Endothelial cell of umbilical vein (primary cell): ENCODE data around the gene REC8. TPM values are rescaled to one million over a fixed set of nuclear protein-coding genes. Genes with fewer than 3 reads are reported as not detected.

Source experiments
- BruUV-seq: library from RNA; stranded (reverse); fragments of 400-500 nt; replicated peaks from 2 replicates; lab custom pipeline; 2021; lab: Mats Ljungman, UMichigan
- CTCF ChIA-PET: fragments of 300-600, 350-600 bp; sonication (Branson Sonifier 250); formaldehyde crosslinking; loops from one replicate; lab custom pipeline; 2021; ENCODE audit warnings: antibody characterized with exemption, inconsistent platforms; lab: Charles Lee
- POLR2A ChIA-PET: fragments of 300-600, 350-600 bp; sonication (Branson Sonifier 250); formaldehyde crosslinking; loops from one replicate; lab custom pipeline; 2021; ENCODE audit warnings: antibody characterized with exemption, inconsistent platforms; lab: Charles Lee
- DNase-seq: peaks from one replicate; pipeline ENCODE4 v3.0.0-alpha.2; 2011; ENCODE audit warnings: low read depth, low spot score
- FAIRE-seq: peaks from 2 replicates; lab custom pipeline; 2011; peaks lifted over from hg19 to GRCh38; lab: Jason Lieb, UNC
- H2AFZ ChIP-seq: 2 replicates; pipeline ENCODE4 v1.6.0; 2012; ENCODE audit warnings: low read depth, low read length, control low read depth, inconsistent platforms
- H3K27ac ChIP-seq: 2 replicates; pipeline ENCODE4 v1.5.1; 2011; ENCODE audit warnings: low read depth, mild to moderate bottlenecking, control low read depth, low read length, moderate library complexity; ENCODE audit not compliant: insufficient read depth
- H3K27me3 ChIP-seq, 2 experiments: 2 replicates each; pipeline versions ENCODE4 v1.6.0 to v1.6.1; 2011; ENCODE audit warnings: low read length in 2 of 2, mixed read lengths in 1 of 2; ENCODE audit not compliant: control insufficient read depth in 2 of 2, insufficient read depth in 2 of 2
- H3K36me3 ChIP-seq, 2 experiments: 2 replicates in 1 of 2; 3 replicates in 1 of 2; pipeline ENCODE4 v1.5.1; 2011; ENCODE audit warnings: low read length in 2 of 2, mild to moderate bottlenecking in 1 of 2, moderate library complexity in 1 of 2; ENCODE audit not compliant: control insufficient read depth in 2 of 2, insufficient read depth in 2 of 2; ENCODE audit errors: extremely low read depth in 1 of 2
- H3K4me1 ChIP-seq: 3 replicates; pipeline ENCODE4 v1.5.1; 2011; ENCODE audit warnings: mild to moderate bottlenecking, low read length; ENCODE audit not compliant: control insufficient read depth, insufficient read depth; ENCODE audit errors: extremely low read depth
- H3K4me2 ChIP-seq: 2 replicates; pipeline ENCODE4 v1.6.1; 2011; ENCODE audit warnings: low read length, control low read depth, mixed read lengths; ENCODE audit not compliant: insufficient read depth
- H3K4me3 ChIP-seq, 3 experiments: fragments of 200-600 bp in 1 of 3; sonication (generic), shearing (Covaris generic) in 1 of 3; replicated peaks in 1 of 3; 2 replicates each; pipeline ENCODE4 v1.5.1; 2011 to 2016; ENCODE audit warnings: control low read depth in 3 of 3, low read length in 3 of 3, mild to moderate bottlenecking in 2 of 3, inconsistent platforms in 1 of 3, low read depth in 1 of 3, moderate library complexity in 1 of 3; ENCODE audit not compliant: insufficient read depth in 1 of 3
- H3K79me2 ChIP-seq: 2 replicates; pipeline ENCODE4 v1.6.0; 2012; ENCODE audit warnings: low read length, inconsistent platforms; ENCODE audit not compliant: control insufficient read depth, insufficient read depth
- H3K9ac ChIP-seq: replicated peaks from 2 replicates; pipeline ENCODE3; 2011; ENCODE audit warnings: low read length, control low read depth; ENCODE audit not compliant: insufficient read depth; ENCODE audit errors: extremely low read depth
- H3K9me1 ChIP-seq: replicated peaks from 3 replicates; pipeline ENCODE4 v1.6.0; 2011; ENCODE audit warnings: mild to moderate bottlenecking, low read length; ENCODE audit not compliant: control insufficient read depth, insufficient read depth; ENCODE audit errors: extremely low read depth
- H3K9me3 ChIP-seq: replicated peaks from 2 replicates; pipeline ENCODE4 v1.5.1; 2012; ENCODE audit warnings: low read length, inconsistent platforms; ENCODE audit not compliant: control insufficient read depth, insufficient read depth
- H4K20me1 ChIP-seq: replicated peaks from 2 replicates; pipeline ENCODE3; 2011; ENCODE audit warnings: mild to moderate bottlenecking, low read length; ENCODE audit not compliant: control insufficient read depth, insufficient read depth; ENCODE audit errors: extremely low read depth
- CTCF ChIP-seq, 2 donors: IDR thresholded peaks; 1 replicate in 1 of 2; 2 replicates in 1 of 2; pipeline ENCODE4 v1.5.1; 2011; ENCODE audit warnings: low read length in 2 of 2, mild to moderate bottlenecking in 2 of 2, moderate library complexity in 2 of 2, control low read depth in 1 of 2, inconsistent platforms in 1 of 2, low read depth in 1 of 2; ENCODE audit not compliant: insufficient read depth in 1 of 2; ENCODE audit errors: extremely low read depth in 1 of 2
- EZH2 ChIP-seq: IDR thresholded peaks from 2 replicates; pipeline ENCODE4 v1.6.1; 2012; ENCODE audit warnings: borderline replicate concordance, low read depth, mild to moderate bottlenecking, moderate library complexity, low read length, inconsistent platforms; ENCODE audit not compliant: severe bottlenecking
- FOS ChIP-seq: IDR thresholded peaks from 2 replicates; pipeline ENCODE4 v1.6.1; 2011; ENCODE audit warnings: mild to moderate bottlenecking, low read length, moderate library complexity, borderline replicate concordance; ENCODE audit not compliant: insufficient read depth
- GATA2 ChIP-seq: IDR thresholded peaks from 2 replicates; pipeline ENCODE4 v1.7.0; 2011; ENCODE audit warnings: low read depth, mild to moderate bottlenecking, moderate library complexity, mixed read lengths, low read length; ENCODE audit not compliant: insufficient read length, insufficient read depth
- JUN ChIP-seq: IDR thresholded peaks from 2 replicates; pipeline ENCODE4 v1.6.1; 2011; ENCODE audit warnings: borderline replicate concordance, low read depth; ENCODE audit not compliant: insufficient read length, insufficient read depth
- MAX ChIP-seq: IDR thresholded peaks from 2 replicates; pipeline ENCODE4 v1.6.1; 2011; ENCODE audit not compliant: insufficient read depth, insufficient read length
- MYC ChIP-seq: IDR thresholded peaks from one replicate; pipeline ENCODE4 v1.6.1; 2011; ENCODE audit warnings: mild to moderate bottlenecking, low read depth, low read length
- POLR2A ChIP-seq: IDR thresholded peaks from 2 replicates; pipeline ENCODE4 v1.6.1; 2012; ENCODE audit warnings: low read depth, mild to moderate bottlenecking, control low read depth, low read length
- POLR2AphosphoS5 ChIP-seq: IDR thresholded peaks from 2 replicates; pipeline ENCODE4 v1.6.1; 2012; ENCODE audit warnings: low read depth, mild to moderate bottlenecking, control low read depth, low read length, moderate library complexity; ENCODE audit not compliant: insufficient read depth
- dilution Hi-C: fragments of 300-500 bp; cut with MboI; formaldehyde crosslinking; loops from one replicate; pipeline ENCODE4 v1.15.0; 2019; ENCODE audit warnings: low sequenced_read_pairs; ENCODE audit not compliant: extremely low pct_ligation_motif_present
- intact Hi-C: fragments of 100-400 bp; cut with micrococcal nuclease; formaldehyde crosslinking; loops from one replicate; pipeline ENCODE4 v1.10.0; 2022
- polyA plus RNA-seq, 4 experiments: library from polyadenylated mRNA; depleted of rRNA in 3 of 4; stranded (reverse) in 3 of 4; unstranded in 1 of 4; fragments of >200 nt; gene quantifications; 2 replicates each; pipeline versions ENCODE4 v1.2.1 to v1.2.3, GENCODE V29; 2011 to 2012; ENCODE audit warnings: missing spikeins in 1 of 4
- total RNA-seq: library from RNA; stranded (reverse); gene quantifications from 2 replicates; pipeline ENCODE4 v1.2.3, GENCODE V29; 2021

REC8 gene
- total and polyA plus RNA-seq, 2 donors (not counting 3 experiments of a cell fraction or from before 2014, with no cell fraction given), result 12.5 to 33.6 TPM

GRCh38 chr14:24149302-24149969 lies 22.4 kb upstream of the REC8 start:
- Histone ChIP-seq H4K20me1 (no peaks in the 10 kb centered on the region), H3K9me3 (no peaks in the 10 kb centered on the region), H3K4me2 (no peak overlapping the region), H3K27me3 (no peaks in the 10 kb centered on the region), H3K4me3 (no peak overlapping the region), H3K9me1 (no peaks in the 10 kb centered on the region), H3K36me3 (peaks cover 3 to 22% of the 10 kb centered on the region in 2 experiments), H3K27ac (no peak overlapping the region), H3K4me1 (peaks cover 16% of the 10 kb centered on the region), H2AFZ (no peak overlapping the region), H3K79me2 (peaks cover 25% of the 10 kb centered on the region), H3K9ac (no peak overlapping the region)
- DNase-seq, result no peak
- dilution Hi-C loops, result no loop called here
- POLR2A ChIA-PET, result no interaction called here
- intact Hi-C loops, result loop anchor here (5.0 kb wide), 3 partner anchors 148 to 283 kb away; partner anchors contain the start of genes DHRS1, NFATC4 and NOP9
- BruUV-seq, result no TSS peak
- FAIRE-seq, result no peak
- CTCF ChIA-PET, result interaction anchor here (1.0 to 7.8 kb wide), 2 partner anchors 11 to 91 kb away, joined by 6 to 63 read pairs; partner anchors contain the start of gene IRF9
- TF ChIP-seq FOS, result no peak
- TF ChIP-seq JUN, result no peak
- no peak for TF ChIP-seq EZH2
- no peak for TF ChIP-seq GATA2
- TF ChIP-seq CTCF (IDR thresholded peaks at IDR 0.05; ENCODE audit: extremely low read depth in 1 of 2, insufficient read depth in 1 of 2, low read depth in 1 of 2, low read length in 2 of 2), result no peak
- TF ChIP-seq MYC, result no peak
- no peak for TF ChIP-seq POLR2A
- TF ChIP-seq MAX, result no peak
- TF ChIP-seq POLR2AphosphoS5, result no peak
